ENCODE data around the gene ABCC1. TPM values are rescaled to one million over a fixed set of nuclear protein-coding genes. Genes with fewer than 3 reads are reported as not detected.

The ABCC1 gene
- total and polyA plus RNA-seq, 2 of the 8 experiments (the other 6 are each of a cell fraction or from before 2014, with no cell fraction given) = 42.6 to 66.8 TPM

- TF ChIP-seq JUND (IDR thresholded peaks at IDR 0.05; ENCODE audit: low read length) (no peak), POU5F1 (IDR thresholded peaks at IDR 0.05; ENCODE audit: low read depth, low read length) (no peak), CTCF (IDR thresholded peaks at IDR 0.05; ENCODE audit: control extremely low read depth in 1 of 3, insufficient read depth in 1 of 3, low read depth in 1 of 3, low read length in 3 of 3) (no peak), HDAC6 (IDR thresholded peaks at IDR 0.05; ENCODE audit: low read depth, low read length) (no peak), CHD1 (IDR thresholded peaks at IDR 0.05; ENCODE audit: low read depth, low read length) (no peak), CBX5 (IDR thresholded peaks at IDR 0.05; ENCODE audit: low read depth, low read length) (no peak), SP2 (IDR thresholded peaks at IDR 0.05; ENCODE audit: low read length) (no peak), SP1 (IDR thresholded peaks at IDR 0.05; ENCODE audit: low read depth, low read length) (no peak)
- CTCF ChIA-PET (ENCODE audit: partially characterized antibody) = interaction anchor here (0.6 to 0.7 kb wide), 2 partner anchors 28 to 336 kb away, joined by 3 read pairs; no protein-coding TSS in a partner anchor
Observed at GRCh38 chr16:16139061-16139460, 189.6 kb downstream of the ABCC1 start.

More at GRCh38 chr16:16139061-16139460, 189.6 kb downstream of the ABCC1 start:
- FAIRE-seq (no peak), DNase-seq (ENCODE audit: low read depth in 1 of 2, low spot score in 2 of 2) (no peak)
- Histone ChIP-seq H3K23ac (ENCODE audit: insufficient read length) (no peak overlapping the region), H3K4me3 (ENCODE audit: extremely low read depth in 1 of 4, insufficient read depth in 2 of 4, low read depth in 3 of 4, low read length in 4 of 4) (no peak overlapping the region), H3K23me2 (ENCODE audit: low read depth, low read length) (no peaks in the 10 kb centered on the region), H3K9me3 (ENCODE audit: insufficient read depth in 2 of 2, low read depth in 1 of 2, low read length in 1 of 2) (no peaks in the 10 kb centered on the region), H2AK5ac (ENCODE audit: low read depth, low read length) (no peak overlapping the region), H4K20me1 (replicated peaks in 1 of 2; ENCODE audit: control insufficient read depth in 1 of 2, insufficient read depth in 2 of 2, low read length in 2 of 2) (peaks cover 0 to 4% of the 10 kb centered on the region in 2 experiments), H3K4me1 (replicated peaks in 1 of 4; ENCODE audit: control insufficient read depth in 3 of 4, insufficient read depth in 4 of 4, low read length in 3 of 4) (no peaks in the 10 kb centered on the region; a peak in 1 of 7 replicates), H3K56ac (replicated peaks; ENCODE audit: insufficient read length, low read depth, low read length) (no peak overlapping the region), H3K14ac (ENCODE audit: insufficient read length) (no peak overlapping the region), H4K91ac (replicated peaks; ENCODE audit: insufficient read length, low read length) (no peak overlapping the region), H2BK120ac (replicated peaks; ENCODE audit: low read depth, low read length) (no peak overlapping the region), H3K79me1 (ENCODE audit: low read depth, low read length) (no peaks in the 10 kb centered on the region; the same call in 1 of the 2 replicates), H2BK12ac (ENCODE audit: low read depth, low read length) (no peak overlapping the region), H3K9ac (replicated peaks in 1 of 4; ENCODE audit: extremely low read depth in 1 of 4, low read depth in 3 of 4, low read length in 3 of 4) (no peak overlapping the region), H4K5ac (ENCODE audit: insufficient read length, low read depth, low read length) (no peak overlapping the region), H3K4me2 (ENCODE audit: insufficient read depth in 1 of 2, low read depth in 2 of 2, low read length in 2 of 2) (no peak overlapping the region), H3K18ac (ENCODE audit: extremely low read depth, low read length) (no peak overlapping the region), H4K8ac (ENCODE audit: extremely low read depth, insufficient read depth, low read length) (no peak overlapping the region), H2BK5ac (ENCODE audit: low read depth, low read length) (no peak overlapping the region), H3K79me2 (ENCODE audit: control insufficient read depth in 1 of 2, insufficient read depth in 2 of 2, low read length in 2 of 2) (no peaks in the 10 kb centered on the region), H3K27ac (ENCODE audit: low read depth, low read length) (no peak overlapping the region), H2AFZ (ENCODE audit: low read length) (no peak overlapping the region), H3K36me3 (ENCODE audit: control insufficient read depth in 2 of 4, insufficient read depth in 4 of 4, low read length in 3 of 4) (peaks cover 18 to 81% (median 46%) of the 10 kb centered on the region in 4 experiments), H3K27me3 (replicated peaks in 1 of 4; ENCODE audit: control insufficient read depth in 3 of 4, extremely low read depth in 1 of 4, insufficient read depth in 3 of 4, low read length in 3 of 4) (no peaks in the 10 kb centered on the region), H2BK20ac (ENCODE audit: low read length) (no peak overlapping the region), H3K4ac (replicated peaks; ENCODE audit: insufficient read length, low read depth, low read length) (no peak overlapping the region), H2BK15ac (ENCODE audit: low read length) (no peak overlapping the region)
- 89% methylated on average over 10 of the region's 10 CpGs; no CpG with 5 or more reads in 1 of the 2 experiments for WGBS, 2 experiments (ENCODE audit: extremely low coverage in 1 of 2, insufficient coverage in 1 of 2, insufficient read length in 1 of 2, insufficient replicate concordance in 2 of 2, low coverage in 1 of 2, low lambda C conversion rate in 2 of 2, missing lambda C conversion rate in 1 of 2)
- POLR2A ChIA-PET (ENCODE audit: partially characterized antibody) = no interaction called here
